ENCODE data around the gene ACO2.

Gene ACO2

GRCh38 chr22:41499624-41500280 lies 30.8 kb downstream of the ACO2 start:
- Histone ChIP-seq H3K36me3 (ENCODE audit: control insufficient read depth in 1 of 2, insufficient read depth in 2 of 2, low read length in 2 of 2) (peaks cover 23 to 35% of the 10 kb centered on the region in 2 experiments), H3K4me2 (ENCODE audit: low read length) (no peak overlapping the region), H3K27me3 (ENCODE audit: insufficient read depth, low read length) (no peaks in the 10 kb centered on the region), H2BK5ac (ENCODE audit: low read depth, low read length, poor library complexity) (no peak overlapping the region), H3K9me3 (ENCODE audit: insufficient read depth, low read depth, low read length) (peaks cover 2% of the 10 kb centered on the region), H3K9ac (ENCODE audit: low read length) (no peak overlapping the region), H4K91ac (ENCODE audit: low read depth, low read length) (no peak overlapping the region), H2AK5ac (ENCODE audit: low read length) (no peak overlapping the region), H3K4me1 (ENCODE audit: control insufficient read depth in 1 of 2, insufficient read depth in 2 of 2, low read length in 2 of 2) (no peaks in the 10 kb centered on the region), H3K79me1 (ENCODE audit: low read length) (no peaks in the 10 kb centered on the region), H3K79me2 (ENCODE audit: control insufficient read depth, insufficient read depth, low read length, poor library complexity) (no peaks in the 10 kb centered on the region), H3K27ac (ENCODE audit: low read depth, low read length) (no peak overlapping the region), H3K14ac (ENCODE audit: low read length) (no peak overlapping the region), H3K4me3 (ENCODE audit: low read depth, low read length) (peak overlapping the region; percentile 25), H3K4ac (ENCODE audit: low read depth, low read length) (no peak overlapping the region), H2BK120ac (ENCODE audit: insufficient read depth, low read length, poor library complexity) (no peak overlapping the region), H2AFZ (ENCODE audit: insufficient read depth, low read length, poor library complexity) (no peak overlapping the region), H3K23ac (ENCODE audit: low read length) (no peak overlapping the region), H4K12ac (ENCODE audit: low read depth, low read length) (no peak overlapping the region), H4K8ac (ENCODE audit: low read depth, low read length) (no peak overlapping the region), H3K18ac (ENCODE audit: low read length) (no peak overlapping the region), H2BK12ac (ENCODE audit: low read length) (no peak overlapping the region)
- WGBS (ENCODE audit: extremely low coverage, insufficient coverage, insufficient read length) = no CpG with 5 or more reads among the region's 10 CpGs
- DNase-seq = no peak

DNA sequence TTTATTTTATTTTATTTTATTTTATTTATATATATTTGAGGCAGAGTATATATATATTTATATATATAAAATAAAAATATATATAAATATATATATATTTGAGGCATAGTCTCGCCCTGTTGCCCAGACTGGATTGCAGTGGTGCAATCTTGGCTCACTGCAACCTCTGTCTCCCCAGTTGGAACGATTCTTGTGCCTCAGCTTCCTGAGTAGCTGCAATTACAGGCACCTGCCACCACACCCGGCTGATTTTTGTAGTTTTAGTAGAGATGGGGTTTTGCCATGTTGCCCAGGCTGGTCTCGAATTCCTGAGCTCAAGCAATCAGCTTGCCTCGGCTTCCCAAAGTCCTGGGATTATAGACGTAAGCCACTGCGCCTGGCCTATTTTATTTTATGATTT lies 31.4 kb downstream of the ACO2 start:
- H3K4me2 ChIP-seq (ENCODE audit: low read length) = no peak overlapping the region
- no peaks in the 10 kb centered on the region for H3K79me1 ChIP-seq (ENCODE audit: low read length)
- no peak overlapping the region for H2AFZ ChIP-seq (ENCODE audit: insufficient read depth, low read length, poor library complexity)
- H3K27ac ChIP-seq (ENCODE audit: low read depth, low read length) = no peak overlapping the region
- no peak overlapping the region for H3K18ac ChIP-seq (ENCODE audit: low read length)
- H4K8ac ChIP-seq (ENCODE audit: low read depth, low read length) = no peak overlapping the region
- peaks cover 21 to 35% of the 10 kb centered on the region in 2 experiments for H3K36me3 ChIP-seq (ENCODE audit: control insufficient read depth in 1 of 2, insufficient read depth in 2 of 2, low read length in 2 of 2)
- H2AK5ac ChIP-seq (ENCODE audit: low read length) = no peak overlapping the region
- no peak overlapping the region for H2BK12ac ChIP-seq (ENCODE audit: low read length)
- no peak overlapping the region for H3K14ac ChIP-seq (ENCODE audit: low read length)
- H3K9ac ChIP-seq (ENCODE audit: low read length) = no peak overlapping the region
- no peak overlapping the region for H2BK120ac ChIP-seq (ENCODE audit: insufficient read depth, low read length, poor library complexity)
- H3K4ac ChIP-seq (ENCODE audit: low read depth, low read length) = no peak overlapping the region
- H3K4me1 ChIP-seq (ENCODE audit: control insufficient read depth in 1 of 2, insufficient read depth in 2 of 2, low read length in 2 of 2) = no peaks in the 10 kb centered on the region
- peaks cover 2% of the 10 kb centered on the region for H3K9me3 ChIP-seq (ENCODE audit: insufficient read depth, low read depth, low read length)
- H3K27me3 ChIP-seq (ENCODE audit: insufficient read depth, low read length) = no peaks in the 10 kb centered on the region
- H3K23ac ChIP-seq (ENCODE audit: low read length) = no peak overlapping the region
- H2BK5ac ChIP-seq (ENCODE audit: low read depth, low read length, poor library complexity) = no peak overlapping the region
- H4K12ac ChIP-seq (ENCODE audit: low read depth, low read length) = no peak overlapping the region
- no peaks in the 10 kb centered on the region for H3K79me2 ChIP-seq (ENCODE audit: control insufficient read depth, insufficient read depth, low read length, poor library complexity)
- no peak for DNase-seq
- no peak overlapping the region for H3K4me3 ChIP-seq (ENCODE audit: low read depth, low read length)
- H4K91ac ChIP-seq (ENCODE audit: low read depth, low read length) = no peak overlapping the region
- WGBS (ENCODE audit: extremely low coverage, insufficient coverage, insufficient read length) = no CpG with 5 or more reads among the region's 7 CpGs

GRCh38 chr22:41501209-41501608 lies 32.3 kb downstream of the ACO2 start:
- no peaks in the 10 kb centered on the region for H3K4me1 ChIP-seq (ENCODE audit: control insufficient read depth in 1 of 2, insufficient read depth in 2 of 2, low read length in 2 of 2)
- H3K4ac ChIP-seq (ENCODE audit: low read depth, low read length) = no peak overlapping the region
- no peak overlapping the region for H2BK5ac ChIP-seq (ENCODE audit: low read depth, low read length, poor library complexity)
- no peak overlapping the region for H3K4me2 ChIP-seq (ENCODE audit: low read length)
- H3K79me2 ChIP-seq (ENCODE audit: control insufficient read depth, insufficient read depth, low read length, poor library complexity) = no peaks in the 10 kb centered on the region
- H3K9me3 ChIP-seq (ENCODE audit: insufficient read depth, low read depth, low read length) = peaks cover 2% of the 10 kb centered on the region
- no peak overlapping the region for H4K12ac ChIP-seq (ENCODE audit: low read depth, low read length)
- no peak overlapping the region for H3K23ac ChIP-seq (ENCODE audit: low read length)
- no peaks in the 10 kb centered on the region for H3K79me1 ChIP-seq (ENCODE audit: low read length)
- H2AK5ac ChIP-seq (ENCODE audit: low read length) = no peak overlapping the region
- H3K27ac ChIP-seq (ENCODE audit: low read depth, low read length) = no peak overlapping the region
- H2BK12ac ChIP-seq (ENCODE audit: low read length) = no peak overlapping the region
- H3K36me3 ChIP-seq (ENCODE audit: control insufficient read depth in 1 of 2, insufficient read depth in 2 of 2, low read length in 2 of 2) = peaks cover 21 to 36% of the 10 kb centered on the region in 2 experiments
- no peak overlapping the region for H3K14ac ChIP-seq (ENCODE audit: low read length)
- H2BK120ac ChIP-seq (ENCODE audit: insufficient read depth, low read length, poor library complexity) = no peak overlapping the region
- H4K8ac ChIP-seq (ENCODE audit: low read depth, low read length) = no peak overlapping the region
- no peaks in the 10 kb centered on the region for H3K27me3 ChIP-seq (ENCODE audit: insufficient read depth, low read length)
- H3K4me3 ChIP-seq (ENCODE audit: low read depth, low read length) = no peak overlapping the region
- no CpG with 5 or more reads among the region's 5 CpGs for WGBS (ENCODE audit: extremely low coverage, insufficient coverage, insufficient read length)
- no peak overlapping the region for H2AFZ ChIP-seq (ENCODE audit: insufficient read depth, low read length, poor library complexity)
- no peak overlapping the region for H3K9ac ChIP-seq (ENCODE audit: low read length)
- H3K18ac ChIP-seq (ENCODE audit: low read length) = no peak overlapping the region
- DNase-seq = no peak
- no peak overlapping the region for H4K91ac ChIP-seq (ENCODE audit: low read depth, low read length)

DNA sequence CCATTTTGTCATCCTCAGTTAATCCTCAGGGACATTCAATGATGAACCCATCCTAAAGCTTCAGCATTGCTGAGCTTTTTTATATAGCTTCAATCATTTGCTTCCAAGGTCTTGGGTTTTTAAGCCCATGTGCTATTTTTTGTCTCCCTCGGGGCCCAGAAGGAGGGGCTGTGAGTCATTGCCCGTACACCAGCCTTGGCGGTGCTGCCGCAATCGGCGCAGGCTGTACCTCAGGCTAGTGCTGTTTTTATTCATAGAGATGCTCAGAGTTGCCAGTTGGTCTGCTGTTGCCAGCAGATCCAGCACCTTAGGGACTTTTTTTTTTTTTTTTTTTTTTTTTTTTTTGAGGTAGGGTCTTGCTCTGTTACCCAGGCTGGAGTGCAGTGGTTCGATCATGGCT lies 35.5 kb downstream of the ACO2 start:
- Histone ChIP-seq H2AFZ (ENCODE audit: insufficient read depth, low read length, poor library complexity) (no peak overlapping the region), H2AK5ac (ENCODE audit: low read length) (no peak overlapping the region), H3K4me2 (ENCODE audit: low read length) (no peak overlapping the region), H4K91ac (ENCODE audit: low read depth, low read length) (no peak overlapping the region), H2BK5ac (ENCODE audit: low read depth, low read length, poor library complexity) (no peak overlapping the region), H3K14ac (ENCODE audit: low read length) (no peak overlapping the region), H3K18ac (ENCODE audit: low read length) (no peak overlapping the region), H3K23ac (ENCODE audit: low read length) (no peak overlapping the region), H3K9me3 (ENCODE audit: insufficient read depth, low read depth, low read length) (peaks cover 2% of the 10 kb centered on the region), H4K12ac (ENCODE audit: low read depth, low read length) (no peak overlapping the region), H2BK12ac (ENCODE audit: low read length) (no peak overlapping the region), H3K79me2 (ENCODE audit: control insufficient read depth, insufficient read depth, low read length, poor library complexity) (no peaks in the 10 kb centered on the region), H3K27me3 (ENCODE audit: insufficient read depth, low read length) (no peaks in the 10 kb centered on the region), H2BK120ac (ENCODE audit: insufficient read depth, low read length, poor library complexity) (no peak overlapping the region), H3K4me1 (ENCODE audit: control insufficient read depth in 1 of 2, insufficient read depth in 2 of 2, low read length in 2 of 2) (no peaks in the 10 kb centered on the region), H3K79me1 (ENCODE audit: low read length) (no peaks in the 10 kb centered on the region), H3K27ac (ENCODE audit: low read depth, low read length) (no peak overlapping the region), H3K36me3 (ENCODE audit: control insufficient read depth in 1 of 2, insufficient read depth in 2 of 2, low read length in 2 of 2) (peaks cover 37 to 54% of the 10 kb centered on the region in 2 experiments), H3K4me3 (ENCODE audit: low read depth, low read length) (no peak overlapping the region), H3K9ac (ENCODE audit: low read length) (no peak overlapping the region), H4K8ac (ENCODE audit: low read depth, low read length) (no peak overlapping the region), H3K4ac (ENCODE audit: low read depth, low read length) (no peak overlapping the region)
- DNase-seq = peak; percentile 46 to 69
- no CpG with 5 or more reads among the region's 7 CpGs for WGBS (ENCODE audit: extremely low coverage, insufficient coverage, insufficient read length)

Data from trophoblast cell (in vitro differentiated cells and primary cell).